GM12878 (cell line): ENCODE results near the gene LRRC56. TPM values are rescaled to one million over a fixed set of nuclear protein-coding genes. Genes with fewer than 3 reads are reported as not detected.

Experiments
- ATAC-seq: fragments of 200-7000 bp; cut with Tn5 transposase; 3 replicates; pipeline ENCODE4 v1.9.1; 2020; ENCODE audit warnings: mild to moderate bottlenecking, moderate library complexity
- BruUV-seq: library from RNA; stranded (reverse); fragments of 400-500 nt; replicated peaks from 2 replicates; lab custom pipeline; 2021; lab: Mats Ljungman, UMichigan
- CTCF ChIA-PET: fragments of 300-600 bp; sonication (Branson Sonifier 250); formaldehyde crosslinking; extraction: SDS; loops from one replicate; lab custom pipeline; 2021; ENCODE audit warnings: inconsistent platforms; lab: Yijun Ruan, JAX
- POLR2A ChIA-PET: fragments of 350-600 bp; formaldehyde crosslinking; extraction: SDS; loops from one replicate; lab custom pipeline; 2021; ENCODE audit warnings: inconsistent platforms; lab: Charles Lee
- RAD21 ChIA-PET: fragments of 300-600 bp; sonication (Branson Sonifier 250); formaldehyde crosslinking; loops from one replicate; lab custom pipeline; 2023; ENCODE audit warnings: antibody characterized with exemption; ENCODE audit not compliant: unreplicated experiment; lab: Charles Lee
- SMC1A ChIA-PET: fragments of 300-600 bp; sonication (Branson Sonifier 250); formaldehyde crosslinking; loops from one replicate; lab custom pipeline; 2023; ENCODE audit not compliant: unreplicated experiment, uncharacterized antibody; lab: Charles Lee
- DNase-seq: peaks from one replicate; pipeline ENCODE4 v3.0.0-alpha.2; 2011; ENCODE audit warnings: low read depth, low spot score
- FAIRE-seq: peaks from 3 replicates; lab custom pipeline; 2011; peaks lifted over from hg19 to GRCh38; lab: Jason Lieb, UNC
- H2AFZ ChIP-seq: 2 replicates; pipeline ENCODE4 v1.6.0; 2011; ENCODE audit warnings: low read depth, low read length, control low read depth; ENCODE audit not compliant: control insufficient read depth
- H3K27ac ChIP-seq: 2 replicates; pipeline ENCODE4 v1.5.1; 2011; ENCODE audit warnings: control low read depth; ENCODE audit not compliant: control insufficient read depth, insufficient read depth
- H3K27me3 ChIP-seq, 2 experiments: replicated peaks in 1 of 2; 2 replicates each; pipeline versions ENCODE4 v1.6.0 to v1.6.1; 2011; ENCODE audit warnings: low read length in 1 of 2; ENCODE audit not compliant: control insufficient read depth in 2 of 2, insufficient read depth in 2 of 2
- H3K36me3 ChIP-seq, 2 experiments: 2 replicates each; pipeline ENCODE4 v1.5.1; 2011; ENCODE audit warnings: low read length in 1 of 2; ENCODE audit not compliant: control insufficient read depth in 2 of 2, insufficient read depth in 2 of 2
- H3K4me1 ChIP-seq: 2 replicates; pipeline ENCODE4 v1.6.1; 2011; ENCODE audit warnings: mild to moderate bottlenecking, low read length, moderate library complexity, mixed read lengths; ENCODE audit not compliant: control insufficient read depth, insufficient read depth
- H3K4me2 ChIP-seq: 2 replicates; pipeline ENCODE4 v1.6.0; 2011; ENCODE audit warnings: control low read depth; ENCODE audit not compliant: control insufficient read depth, insufficient read depth
- H3K4me3 ChIP-seq: fragments of 200-600 bp; sonication (generic); 2 replicates; pipeline ENCODE4 v1.5.1; 2016
- H3K79me2 ChIP-seq: 2 replicates; pipeline ENCODE4 v1.6.0; 2011; ENCODE audit warnings: low read length; ENCODE audit not compliant: control insufficient read depth, insufficient read depth
- H3K9ac ChIP-seq: 2 replicates; pipeline ENCODE4 v1.8.0; 2011; ENCODE audit warnings: low read length, control low read depth, mixed read lengths; ENCODE audit not compliant: control insufficient read depth, insufficient read depth
- H3K9me3 ChIP-seq: replicated peaks from 3 replicates; pipeline ENCODE4 v1.5.1; 2011; ENCODE audit warnings: mild to moderate bottlenecking, low read length; ENCODE audit not compliant: control insufficient read depth, insufficient read depth
- H4K20me1 ChIP-seq: 2 replicates; pipeline ENCODE4 v1.6.0; 2011; ENCODE audit not compliant: control insufficient read depth, insufficient read depth
- CBX5 ChIP-seq: sonication (generic); IDR thresholded peaks from 2 replicates; pipeline ENCODE4 v1.6.1; 2016; ENCODE audit warnings: low read depth, moderate library complexity, mild to moderate bottlenecking, inconsistent platforms
- CEBPZ ChIP-seq: fragments of 150-350 bp; IDR thresholded peaks from 2 replicates; pipeline ENCODE4 v1.6.1; 2016; ENCODE audit warnings: low read depth, low read length
- EED ChIP-seq: sonication (generic); IDR thresholded peaks from 2 replicates; pipeline ENCODE4 v1.6.1; 2016; ENCODE audit warnings: antibody characterized with exemption, low read depth
- JUNB ChIP-seq: IDR thresholded peaks from 2 replicates; pipeline ENCODE4 v1.6.1; 2016; ENCODE audit warnings: antibody characterized with exemption, mild to moderate bottlenecking
- MXI1 ChIP-seq: fragments of 150-350 bp; IDR thresholded peaks from 2 replicates; pipeline ENCODE4 v1.6.1; 2011; ENCODE audit warnings: low read depth, mild to moderate bottlenecking, inconsistent platforms, low read length, improper control_type of control experiment
- NBN ChIP-seq: fragments of 450-650 bp; IDR thresholded peaks from 2 replicates; pipeline ENCODE4 v1.6.1; 2016
- NFYB ChIP-seq: IDR thresholded peaks from 2 replicates; pipeline ENCODE4 v1.6.1; 2011; ENCODE audit warnings: low read depth, mild to moderate bottlenecking, low read length, improper control_type of control experiment, moderate library complexity; ENCODE audit not compliant: insufficient read depth
- NR2F1 ChIP-seq: fragments of 450-650 bp; conservative IDR thresholded peaks from 2 replicates; pipeline ENCODE4 v1.6.1; 2017; ENCODE audit warnings: mild to moderate bottlenecking
- POLR2AphosphoS5 ChIP-seq: IDR thresholded peaks from 2 replicates; pipeline ENCODE4 v1.6.1; 2011; ENCODE audit warnings: mild to moderate bottlenecking, low read length, inconsistent platforms
- RAD21 ChIP-seq: IDR thresholded peaks from 2 replicates; pipeline ENCODE4 v1.6.1; 2011; ENCODE audit warnings: mild to moderate bottlenecking, low read depth, low read length, moderate library complexity; ENCODE audit not compliant: insufficient read depth
- RBBP5 ChIP-seq: fragments of 200-600 bp; sonication (generic); conservative IDR thresholded peaks from 2 replicates; pipeline ENCODE4 v1.6.1; 2016
- SKIL ChIP-seq: fragments of 450-650 bp; IDR thresholded peaks from 2 replicates; pipeline ENCODE4 v1.6.1; 2017; ENCODE audit warnings: mild to moderate bottlenecking, low read depth, inconsistent platforms; ENCODE audit not compliant: poor library complexity, severe bottlenecking
- SMAD5 ChIP-seq: IDR thresholded peaks from 2 replicates; pipeline ENCODE4 v1.6.1; 2016; ENCODE audit warnings: antibody characterized with exemption, low read depth
- SMARCA5 ChIP-seq: fragments of 450-650 bp; IDR thresholded peaks from 2 replicates; pipeline ENCODE4 v1.6.1; 2017; ENCODE audit warnings: mild to moderate bottlenecking
- TCF12 ChIP-seq: IDR thresholded peaks from 2 replicates; pipeline ENCODE4 v1.6.1; 2011; ENCODE audit warnings: low read depth, mild to moderate bottlenecking, low read length
- USF1 ChIP-seq: IDR thresholded peaks from 2 replicates; pipeline ENCODE4 v1.6.1; 2011; ENCODE audit warnings: borderline replicate concordance, low read depth, mild to moderate bottlenecking, moderate library complexity, mixed read lengths, low read length; ENCODE audit not compliant: insufficient read depth; ENCODE audit errors: extremely low read length
- WRNIP1 ChIP-seq: IDR thresholded peaks from 2 replicates; pipeline ENCODE4 v1.6.1; 2011; ENCODE audit warnings: low read depth, low read length, improper control_type of control experiment, borderline replicate concordance
- ZBED1 ChIP-seq: IDR thresholded peaks from 2 replicates; pipeline ENCODE4 v1.6.1; 2016; ENCODE audit warnings: borderline replicate concordance
- ZNF622 ChIP-seq: fragments of 450-650 bp; IDR thresholded peaks from 2 replicates; pipeline ENCODE4 v1.6.1; 2017; ENCODE audit warnings: mild to moderate bottlenecking, inconsistent platforms
- WGBS: methylation state at CpG from one replicate; pipeline ENCODE4 v1.1.6; 2016; ENCODE audit warnings: low lambda C conversion rate; ENCODE audit not compliant: insufficient replicate concordance, insufficient coverage; ENCODE audit errors: missing lambda C conversion rate; 5-methylcytosine and 5-hydroxymethylcytosine counted together
- in situ Hi-C: fragments of 300-500 bp; cut with MboI; formaldehyde crosslinking; loops from 9 replicates; pipeline ENCODE4 v1.14.3; 2018; ENCODE audit warnings: mixed read lengths
- intact Hi-C: fragments of 100-400 bp; cut with micrococcal nuclease; formaldehyde crosslinking; loops from one replicate; pipeline ENCODE4 v1.14.2; 2022; ENCODE audit not compliant: unreplicated experiment
- polyA plus RNA-seq, 11 experiments: library from polyadenylated mRNA; depleted of rRNA in 4 of 11; unstranded in 6 of 11; stranded (reverse) in 5 of 11; fragments of >200 nt; fragmentation: Nextera tagmentation in 4 of 11; fragmentation: Illumina TruSeq in 1 of 11; extraction: Ambion mirVana in 4 of 11; extraction: Trizol in 1 of 11; gene quantifications; 1 replicate in 1 of 11; 2 replicates in 10 of 11; pipeline versions ENCODE4 v1.2.1 to v1.2.3, GENCODE V29; 2011 to 2016; ENCODE audit warnings: inconsistent platforms in 2 of 11, missing spikeins in 2 of 11, low read depth in 1 of 11
- total RNA-seq, 4 experiments: library from RNA; depleted of rRNA in 3 of 4; stranded (reverse); fragments of >200 nt in 3 of 4; fragmentation: Illumina TruSeq in 1 of 4; extraction: Trizol in 1 of 4; gene quantifications; 2 replicates each; pipeline versions ENCODE4 v1.2.1 to v1.2.3, GENCODE V29; 2013 to 2021

Gene LRRC56
- total and polyA plus RNA-seq, 10 of the 15 experiments (the other 5 are each of a cell fraction or from before 2014, with no cell fraction given) = 0.02 to 1.9 (median 0.75) TPM; not detected in 1

GRCh38 chr11:560305-561147 is 23.2 kb downstream of the LRRC56 start, which contains the start of the genes LMNTD2 and RASSF7:
LMNTD2 (minus strand) TSS chr11:560738; CDS start chr11:560716, 22 bp downstream.
RASSF7 (plus strand) TSS chr11:560970; CDS start chr11:561769, 799 bp downstream.
- TSS peak; percentile 73 for BruUV-seq
- 3% methylated on average over 49 of the region's 95 CpGs for WGBS
- ChIA-PET POLR2A (interaction anchor here (0.8 to 1.6 kb wide), 5 partner anchors 8 to 166 kb away, joined by 3 to 7 read pairs (median 4); partner anchors contain the start of gene TMEM80), SMC1A (no interaction called here), RAD21 (no interaction called here), CTCF (interaction anchor here (0.8 to 1.9 kb wide), 4 partner anchors 135 to 166 kb away, joined by 3 to 10 read pairs (median 4); partner anchors contain the start of genes DEAF1 and TMEM80)
- H3K4me2 ChIP-seq = peak within 1 kb of the TSS; percentile 96
- DNase-seq (peak; percentile 60), FAIRE-seq (no peak), ATAC-seq (peak; percentile 96)
- H3K27ac ChIP-seq = peak within 1 kb of the TSS; percentile 55
- peak within 1 kb of the TSS; percentile 90 for H2AFZ ChIP-seq
- H3K27me3 ChIP-seq = peaks cover 0 to 5% of the 10 kb centered on the region in 2 experiments; a peak in 2 of 4 replicates
- intact Hi-C loops = no loop called here
- in situ Hi-C loops = no loop called here
- no peaks in the 10 kb centered on the region for H4K20me1 ChIP-seq
- peak within 1 kb of the TSS; percentile 69 for H3K9ac ChIP-seq
- peaks cover 5% of the 10 kb centered on the region for H3K79me2 ChIP-seq
- peak within 1 kb of the TSS; percentile 89 for H3K4me3 ChIP-seq
- no peaks in the 10 kb centered on the region; a peak in 1 of 4 replicates for H3K36me3 ChIP-seq
- H3K4me1 ChIP-seq = peaks cover 5% of the 10 kb centered on the region
- H3K9me3 ChIP-seq = no peaks in the 10 kb centered on the region
- TF ChIP-seq NR2F1 = peak; percentile 73
- peak; percentile 98 for TF ChIP-seq NFYB
- TF ChIP-seq JUNB = no peak
- no peak for TF ChIP-seq MXI1
- TF ChIP-seq SKIL = no peak
- TF ChIP-seq RAD21 = no peak
- no peak for TF ChIP-seq CEBPZ
- TF ChIP-seq NBN = 0 out of 2 replicates have a peak, but pooled peaks have one; percentile 44
- no peak for TF ChIP-seq WRNIP1
- no peak for TF ChIP-seq CBX5
- no peak for TF ChIP-seq TCF12
- no peak for TF ChIP-seq EED
- no peak for TF ChIP-seq ZNF622
- TF ChIP-seq RBBP5 = no peak
- no peak for TF ChIP-seq ZBED1
- TF ChIP-seq USF1 = no peak
- 0 out of 2 replicates have a peak, but pooled peaks have one; percentile 50 for TF ChIP-seq SMARCA5
- no peak for TF ChIP-seq SMAD5
- TF ChIP-seq POLR2AphosphoS5 = peak; percentile 47; the same call in 1 of the 2 replicates
